HepG2 (cell line): ENCODE measurements around the gene FAM50A. TPM values are rescaled to one million over a fixed set of nuclear protein-coding genes. Genes with fewer than 3 reads are reported as not detected.

ENCODE experiments used
- FOSL2 ChIP-seq: sonication (generic); formaldehyde crosslinking; IDR thresholded peaks from 2 replicates; pipeline ENCODE4 v1.4.0; 2020; ENCODE audit warnings: missing genetic modification reagents
- IRF2 ChIP-seq: IDR thresholded peaks from 2 replicates; pipeline ENCODE4 v1.6.1; 2018; ENCODE audit warnings: missing genetic modification reagents, missing compliant biosample characterization
- MIER2 ChIP-seq: IDR thresholded peaks from 2 replicates; pipeline ENCODE4 v1.6.1; 2016; ENCODE audit warnings: missing biosample characterization, missing genetic modification reagents
- MXI1 ChIP-seq: IDR thresholded peaks from 3 replicates; pipeline ENCODE4 v1.6.1; 2012; ENCODE audit warnings: low read depth, low read length, inconsistent platforms, borderline replicate concordance
- NR2F6 ChIP-seq, 2 experiments: IDR thresholded peaks; 2 replicates each; pipeline ENCODE4 v1.6.1; 2016; ENCODE audit warnings: antibody characterized with exemption in 1 of 2, mild to moderate bottlenecking in 1 of 2
- PHF8 ChIP-seq: sonication (generic); formaldehyde crosslinking; IDR thresholded peaks from 2 replicates; pipeline ENCODE4 v1.5.0; 2020; ENCODE audit warnings: missing genetic modification reagents
- RFX5 ChIP-seq: IDR thresholded peaks from 2 replicates; pipeline ENCODE4 v1.6.1; 2011; ENCODE audit warnings: low read depth, low read length, improper control_type of control experiment
- SP5 ChIP-seq: IDR thresholded peaks from 2 replicates; pipeline ENCODE4 v1.6.1; 2016; ENCODE audit warnings: low read depth, borderline replicate concordance
- ZNF468 ChIP-seq: sonication (generic); formaldehyde crosslinking; IDR thresholded peaks from 2 replicates; pipeline ENCODE4 v1.8.0; 2022; ENCODE audit warnings: mild to moderate bottlenecking, moderate library complexity, missing genetic modification reagents
- polyA plus RNA-seq, 8 experiments: library from polyadenylated mRNA; depleted of rRNA in 3 of 8; stranded (reverse) in 7 of 8; unstranded in 1 of 8; fragments of >200 nt; fragmentation: Illumina TruSeq in 4 of 8; extraction: Trizol in 4 of 8; gene quantifications; 2 replicates each; pipeline versions ENCODE4 v1.2.1 to v1.2.3, GENCODE V29; 2011 to 2016; ENCODE audit warnings: low read depth in 4 of 8, missing spikeins in 1 of 8, mixed read lengths in 1 of 8; ENCODE audit not compliant: insufficient read depth in 1 of 8
- total RNA-seq, 5 experiments: library from RNA; depleted of rRNA; stranded (reverse); fragments of >200 nt; fragmentation: Illumina TruSeq; extraction: Trizol; gene quantifications; 2 replicates each; pipeline ENCODE4 v1.2.3, GENCODE V29; 2016; ENCODE audit warnings: low read depth in 1 of 5
- TF ChIP-seq, protein P1 (sequence below): sonication (generic); formaldehyde crosslinking; IDR thresholded peaks from 2 replicates; pipeline ENCODE4 v1.9.0; 2022; ENCODE audit warnings: low read depth, missing genetic modification reagents
- TF ChIP-seq, protein P2 (sequence below): sonication (generic); formaldehyde crosslinking; IDR thresholded peaks from 2 replicates; pipeline ENCODE4 v1.5.0; 2020; ENCODE audit warnings: mild to moderate bottlenecking, missing genetic modification reagents

The FAM50A gene
- total and polyA plus RNA-seq, 2 of the 13 experiments (the other 11 are each of a cell fraction or from before 2014, with no cell fraction given): 30.7 to 40.7 TPM

DNA sequence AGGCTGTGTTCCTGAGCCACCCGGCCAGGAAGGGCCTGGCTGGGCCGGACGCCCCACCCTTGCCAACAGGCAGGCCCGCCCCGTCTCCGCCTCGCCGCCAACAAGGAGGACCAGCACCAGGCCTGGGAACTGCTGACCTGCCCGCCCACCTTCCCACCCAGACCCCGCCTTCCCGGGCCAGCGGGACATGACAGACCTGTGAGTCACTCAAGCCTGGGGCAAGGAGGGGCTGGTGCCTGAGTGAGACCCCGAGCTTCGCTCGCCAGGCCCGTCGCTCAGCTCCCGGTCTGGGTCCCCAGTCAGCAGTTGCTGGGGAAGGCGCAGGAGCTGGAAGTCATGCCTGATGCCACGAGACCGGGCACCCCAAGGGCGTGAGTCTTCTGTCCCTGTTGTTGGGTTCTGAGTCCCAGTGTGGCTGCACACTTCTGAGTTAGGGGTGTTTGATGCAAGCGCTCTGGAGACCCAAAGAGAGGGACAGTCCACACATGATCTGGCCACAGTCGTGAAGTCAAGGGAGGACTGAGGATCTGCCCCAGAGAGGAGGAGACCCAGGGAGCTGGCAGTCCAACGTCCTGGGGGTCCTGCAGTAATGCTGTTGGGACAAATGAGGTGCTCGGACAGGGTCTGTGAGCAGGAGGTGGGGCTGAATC lies 34.6 kb upstream of the FAM50A start, which contains the start of gene DNASE1L1 (continued):
- TF ChIP-seq, protein P1, sequence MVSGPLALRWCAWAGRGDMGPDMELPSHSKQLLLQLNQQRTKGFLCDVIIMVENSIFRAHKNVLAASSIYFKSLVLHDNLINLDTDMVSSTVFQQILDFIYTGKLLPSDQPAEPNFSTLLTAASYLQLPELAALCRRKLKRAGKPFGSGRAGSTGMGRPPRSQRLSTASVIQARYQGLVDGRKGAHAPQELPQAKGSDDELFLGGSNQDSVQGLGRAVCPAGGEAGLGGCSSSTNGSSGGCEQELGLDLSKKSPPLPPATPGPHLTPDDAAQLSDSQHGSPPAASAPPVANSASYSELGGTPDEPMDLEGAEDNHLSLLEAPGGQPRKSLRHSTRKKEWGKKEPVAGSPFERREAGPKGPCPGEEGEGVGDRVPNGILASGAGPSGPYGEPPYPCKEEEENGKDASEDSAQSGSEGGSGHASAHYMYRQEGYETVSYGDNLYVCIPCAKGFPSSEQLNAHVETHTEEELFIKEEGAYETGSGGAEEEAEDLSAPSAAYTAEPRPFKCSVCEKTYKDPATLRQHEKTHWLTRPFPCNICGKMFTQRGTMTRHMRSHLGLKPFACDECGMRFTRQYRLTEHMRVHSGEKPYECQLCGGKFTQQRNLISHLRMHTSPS (CRISPR knock-in tag): no peak
- TF ChIP-seq MIER2 (CRISPR knock-in tag) (no peak), ZNF468 (no peak), IRF2 (peak; percentile 42; the same call in 1 of the 2 replicates), MXI1 (0 out of 3 replicates have a peak, but pooled peaks have one; percentile 36), SP5 (CRISPR knock-in tag) (peak; percentile 76; the same call in 1 of the 2 replicates), PHF8 (CRISPR knock-in tag) (peak; percentile 25; the same call in 1 of the 2 replicates), FOSL2 (CRISPR knock-in tag) (peak; percentile 93), NR2F6 (IDR thresholded peaks at IDR 0.05) (no peak), NR2F6 (CRISPR knock-in tag; IDR thresholded peaks at IDR 0.05) (peak; percentile 16; the same call in 1 of the 2 replicates), RFX5 (peak; percentile 97)
- TF ChIP-seq, protein P2, sequence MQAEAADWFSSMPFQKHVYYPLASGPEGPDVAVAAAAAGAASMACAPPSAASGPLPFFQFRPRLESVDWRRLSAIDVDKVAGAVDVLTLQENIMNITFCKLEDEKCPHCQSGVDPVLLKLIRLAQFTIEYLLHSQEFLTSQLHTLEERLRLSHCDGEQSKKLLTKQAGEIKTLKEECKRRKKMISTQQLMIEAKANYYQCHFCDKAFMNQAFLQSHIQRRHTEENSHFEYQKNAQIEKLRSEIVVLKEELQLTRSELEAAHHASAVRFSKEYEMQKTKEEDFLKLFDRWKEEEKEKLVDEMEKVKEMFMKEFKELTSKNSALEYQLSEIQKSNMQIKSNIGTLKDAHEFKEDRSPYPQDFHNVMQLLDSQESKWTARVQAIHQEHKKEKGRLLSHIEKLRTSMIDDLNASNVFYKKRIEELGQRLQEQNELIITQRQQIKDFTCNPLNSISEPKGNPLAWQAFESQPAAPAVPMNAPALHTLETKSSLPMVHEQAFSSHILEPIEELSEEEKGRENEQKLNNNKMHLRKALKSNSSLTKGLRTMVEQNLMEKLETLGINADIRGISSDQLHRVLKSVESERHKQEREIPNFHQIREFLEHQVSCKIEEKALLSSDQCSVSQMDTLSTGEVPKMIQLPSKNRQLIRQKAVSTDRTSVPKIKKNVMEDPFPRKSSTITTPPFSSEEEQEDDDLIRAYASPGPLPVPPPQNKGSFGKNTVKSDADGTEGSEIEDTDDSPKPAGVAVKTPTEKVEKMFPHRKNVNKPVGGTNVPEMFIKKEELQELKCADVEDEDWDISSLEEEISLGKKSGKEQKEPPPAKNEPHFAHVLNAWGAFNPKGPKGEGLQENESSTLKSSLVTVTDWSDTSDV (CRISPR knock-in tag): no peak
